ENCODE data around the gene CD244.

CD244 gene

GRCh38 chr1:160846281-160846680 lies 16.4 kb downstream of the CD244 start:
- TF ChIP-seq, protein P1, sequence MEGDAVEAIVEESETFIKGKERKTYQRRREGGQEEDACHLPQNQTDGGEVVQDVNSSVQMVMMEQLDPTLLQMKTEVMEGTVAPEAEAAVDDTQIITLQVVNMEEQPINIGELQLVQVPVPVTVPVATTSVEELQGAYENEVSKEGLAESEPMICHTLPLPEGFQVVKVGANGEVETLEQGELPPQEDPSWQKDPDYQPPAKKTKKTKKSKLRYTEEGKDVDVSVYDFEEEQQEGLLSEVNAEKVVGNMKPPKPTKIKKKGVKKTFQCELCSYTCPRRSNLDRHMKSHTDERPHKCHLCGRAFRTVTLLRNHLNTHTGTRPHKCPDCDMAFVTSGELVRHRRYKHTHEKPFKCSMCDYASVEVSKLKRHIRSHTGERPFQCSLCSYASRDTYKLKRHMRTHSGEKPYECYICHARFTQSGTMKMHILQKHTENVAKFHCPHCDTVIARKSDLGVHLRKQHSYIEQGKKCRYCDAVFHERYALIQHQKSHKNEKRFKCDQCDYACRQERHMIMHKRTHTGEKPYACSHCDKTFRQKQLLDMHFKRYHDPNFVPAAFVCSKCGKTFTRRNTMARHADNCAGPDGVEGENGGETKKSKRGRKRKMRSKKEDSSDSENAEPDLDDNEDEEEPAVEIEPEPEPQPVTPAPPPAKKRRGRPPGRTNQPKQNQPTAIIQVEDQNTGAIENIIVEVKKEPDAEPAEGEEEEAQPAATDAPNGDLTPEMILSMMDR (IDR thresholded peaks at IDR 0.05), result no peak

DNA sequence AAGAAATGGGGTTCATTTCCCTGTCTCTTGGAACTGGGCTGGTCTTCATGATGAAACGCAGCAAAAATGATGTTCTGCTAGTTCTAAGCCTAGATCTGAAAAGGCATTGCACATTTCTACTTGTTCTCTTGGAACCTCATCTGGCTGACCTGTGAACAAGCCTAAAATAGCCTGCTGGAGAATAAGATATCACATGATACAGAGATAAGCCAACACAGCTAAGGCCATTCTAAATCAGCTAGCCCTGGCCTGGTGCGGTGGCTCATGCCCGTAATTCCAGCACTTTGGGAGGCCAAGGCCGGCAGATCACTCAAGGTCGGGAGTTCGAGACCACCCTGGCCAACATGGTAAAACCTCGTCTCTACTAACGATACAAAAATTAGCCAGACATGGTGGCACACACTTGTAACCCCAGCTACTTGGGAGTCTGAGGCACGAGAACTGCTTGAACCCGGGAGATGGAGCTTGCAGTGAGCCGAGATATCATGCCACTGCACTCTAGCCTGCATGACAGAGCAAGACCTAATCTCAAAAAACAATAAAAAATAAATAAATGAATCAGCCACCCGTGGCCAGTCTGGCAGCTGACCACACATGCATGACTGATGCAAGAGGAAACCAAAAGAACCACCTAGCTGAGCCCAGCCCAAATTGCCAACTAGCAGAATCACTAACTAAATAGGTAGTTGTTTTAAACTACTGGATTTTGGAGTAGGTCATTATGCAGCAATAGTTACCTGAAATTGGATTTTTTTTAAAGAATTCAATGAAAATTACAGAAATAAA lies 18.0 kb downstream of the CD244 start:
- TF ChIP-seq, protein P1 (IDR thresholded peaks at IDR 0.05), result no peak

DNA sequence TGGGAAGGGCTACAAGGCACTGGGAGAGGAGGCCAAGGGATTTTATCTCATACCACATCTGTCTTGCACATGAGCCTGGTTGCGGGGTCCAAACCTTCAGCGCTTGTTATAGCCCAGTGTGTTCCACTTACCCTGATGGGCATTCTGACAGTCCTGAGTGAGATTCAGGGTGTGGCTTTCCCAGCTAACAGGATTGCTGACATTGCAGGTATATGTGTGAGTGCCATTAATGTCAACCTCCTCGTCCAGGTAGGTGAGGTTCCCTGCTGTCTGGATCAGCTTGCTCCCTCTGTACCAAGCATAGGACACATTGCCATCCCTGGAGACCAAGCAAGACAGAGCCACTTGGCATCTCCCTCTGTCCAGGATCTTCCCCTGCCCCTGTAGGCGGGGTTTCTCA lies 21.6 kb downstream of the CD244 start:
- TF ChIP-seq, protein P1 (IDR thresholded peaks at IDR 0.05), result no peak

- TF ChIP-seq, protein P1 (IDR thresholded peaks at IDR 0.05), result no peak
Observed at GRCh38 chr1:160839746-160840145, 22.9 kb downstream of the CD244 start.

- TF ChIP-seq, protein P1 (IDR thresholded peaks at IDR 0.05), result no peak
Observed at GRCh38 chr1:160838888-160839287, 23.8 kb downstream of the CD244 start.

- TF ChIP-seq, protein P1 (IDR thresholded peaks at IDR 0.05), result no peak
Observed at GRCh38 chr1:160837558-160838205, 25.0 kb downstream of the CD244 start.

DNA sequence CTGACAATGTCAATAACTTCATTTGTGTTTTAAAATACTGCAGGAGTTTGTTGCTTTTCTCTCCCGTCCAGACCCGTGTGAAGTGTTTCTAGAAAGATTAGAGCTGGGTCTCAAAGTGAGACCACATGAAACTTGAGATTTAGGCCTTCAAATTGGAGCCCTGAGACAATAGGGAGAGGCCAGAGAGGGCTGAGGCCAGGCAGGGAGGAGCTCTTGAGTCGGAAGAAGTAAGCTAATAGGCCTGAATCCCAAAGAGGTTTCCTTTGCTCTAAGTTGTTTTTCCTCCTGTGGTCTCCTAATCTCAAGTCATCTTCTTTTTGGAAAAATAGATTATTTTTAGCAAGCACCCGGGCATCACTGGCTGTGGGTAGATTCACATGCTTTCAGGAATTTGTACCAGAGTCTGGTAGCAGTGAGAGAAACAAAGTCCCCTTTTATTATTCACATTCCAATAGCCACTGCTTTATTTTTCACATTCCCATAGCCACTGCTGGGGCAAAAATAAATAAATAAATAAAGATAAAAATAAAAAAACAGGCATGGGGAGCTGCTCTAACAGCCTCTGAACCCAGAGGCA lies 25.6 kb downstream of the CD244 start:
- TF ChIP-seq, protein P1 (IDR thresholded peaks at IDR 0.05), result no peak

Data from LNCAP (cell line).